GM21737 (cell line): Measurements from ENCODE around the gene TRIO.
"Not testable (repeated sequence)": the region's sequence is repeated elsewhere in the genome, so short reads cannot be mapped to it uniquely, and the experiment has no call there.

Experiments used
- ATAC-seq: cut with Tn5 transposase; IDR thresholded peaks from one replicate; pipeline ENCODE4 v1.9.1; 2021; ENCODE audit warnings: mild to moderate bottlenecking, moderate library complexity; ENCODE audit not compliant: unreplicated experiment

TRIO gene

DNA sequence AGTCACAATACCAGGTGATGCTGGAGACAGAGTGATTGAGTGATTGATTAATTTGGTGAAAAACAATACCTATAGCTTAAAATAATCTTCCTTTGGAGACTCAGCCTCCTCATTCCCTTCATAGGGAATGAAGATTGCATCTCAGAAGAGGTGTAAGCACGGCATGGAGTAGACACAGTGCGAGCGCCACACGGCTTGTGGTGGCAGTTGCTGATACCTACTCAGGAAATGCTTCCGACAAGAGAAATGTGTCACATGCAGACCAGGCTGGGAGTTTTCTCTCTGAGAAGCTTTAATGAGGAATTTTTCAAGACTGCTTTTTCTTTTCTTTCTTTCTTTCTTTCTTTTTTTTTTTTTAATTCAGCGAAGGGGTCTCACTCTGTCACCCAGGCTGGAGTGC is 226.6 kb downstream of the TRIO start:
- ATAC-seq, result no peak

DNA sequence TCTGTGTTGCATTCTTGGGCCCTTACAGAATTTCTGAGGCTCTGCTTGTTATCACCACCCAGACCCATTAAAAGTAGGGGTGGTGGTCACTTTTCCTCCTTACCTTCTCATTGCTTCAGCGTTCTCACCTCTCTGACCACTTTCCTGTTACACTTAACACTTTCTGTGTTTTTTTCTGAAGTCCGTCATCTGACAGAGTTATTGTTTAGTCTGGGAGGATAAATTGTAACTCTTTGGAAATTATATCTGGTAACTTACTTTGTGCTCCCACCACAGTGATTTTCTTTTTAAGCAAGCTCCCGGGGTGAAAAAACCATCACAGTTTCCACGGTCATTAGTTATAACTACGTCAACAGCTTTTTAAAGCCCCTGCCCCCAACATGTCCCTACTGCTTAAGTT is 227.2 kb downstream of the TRIO start:
- no peak for ATAC-seq

DNA sequence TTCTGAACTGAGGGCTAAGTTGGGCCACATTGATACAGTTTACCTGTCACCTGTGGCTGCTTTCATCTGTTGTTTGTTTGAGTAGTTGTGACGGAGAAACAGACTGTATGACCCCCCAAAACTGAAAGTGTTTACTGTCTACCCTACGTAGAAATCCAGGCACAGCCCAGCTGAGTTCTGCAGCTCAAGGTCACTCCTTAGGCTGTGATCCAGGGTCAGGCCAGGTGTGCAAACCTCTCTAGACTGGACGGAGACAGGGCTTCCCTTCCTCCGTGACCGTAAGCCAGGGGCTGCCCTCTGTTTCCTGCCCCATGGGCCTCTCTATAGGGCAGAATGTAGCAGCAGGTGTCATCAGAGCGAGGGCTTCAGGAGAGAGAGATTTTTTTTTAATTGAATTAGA is 230.5 kb downstream of the TRIO start:
- ATAC-seq, result no peak

GRCh38 chr5:14374100-14374499 is 231.0 kb downstream of the TRIO start:
- no peak for ATAC-seq

- no peak for ATAC-seq
These were observed 233.6 kb downstream of the TRIO start for GRCh38 chr5:14376789-14377188.

DNA sequence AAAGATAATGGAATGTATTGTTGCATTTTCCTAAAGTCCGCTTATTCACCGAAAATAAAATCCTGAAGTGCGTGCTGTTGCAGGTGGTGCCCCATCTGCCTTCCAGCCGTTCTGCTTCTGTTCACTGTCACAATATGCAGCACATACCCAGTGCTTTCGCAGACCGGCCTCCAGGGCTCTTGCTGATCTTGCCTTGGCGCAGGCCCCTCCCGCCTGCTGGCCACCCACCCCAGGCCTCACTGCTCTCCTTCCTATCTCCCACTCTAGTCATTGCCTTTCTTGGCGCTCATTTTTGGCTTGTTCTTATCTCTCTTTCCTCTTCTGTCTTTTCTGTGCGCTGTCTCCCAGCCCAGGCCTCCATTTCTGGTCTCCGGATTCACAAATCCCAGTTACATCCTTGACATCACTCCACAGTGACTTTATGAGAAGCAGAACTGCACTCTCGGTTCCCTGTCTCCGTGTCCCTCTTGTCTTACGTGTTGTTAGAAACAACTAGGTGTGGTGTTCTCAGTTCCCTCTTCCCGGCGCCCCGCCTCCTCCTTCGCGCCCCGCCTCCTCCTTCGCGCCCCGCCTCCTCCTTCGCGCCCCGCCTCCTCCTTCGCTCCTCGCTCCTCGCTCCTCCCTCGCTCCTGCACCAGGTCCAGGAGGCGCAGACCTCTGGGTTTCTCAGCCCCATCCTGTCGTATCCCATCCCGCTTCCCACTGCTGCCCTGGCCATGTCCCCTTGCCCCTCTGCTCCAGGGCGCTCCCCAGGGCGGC is 236.8 kb downstream of the TRIO start:
- ATAC-seq, result no peak

- ATAC-seq, result no peak
These were observed 237.6 kb downstream of the TRIO start for GRCh38 chr5:14380712-14381111.

- no peak for ATAC-seq
These were observed 239.5 kb downstream of the TRIO start for GRCh38 chr5:14382640-14383039.

DNA sequence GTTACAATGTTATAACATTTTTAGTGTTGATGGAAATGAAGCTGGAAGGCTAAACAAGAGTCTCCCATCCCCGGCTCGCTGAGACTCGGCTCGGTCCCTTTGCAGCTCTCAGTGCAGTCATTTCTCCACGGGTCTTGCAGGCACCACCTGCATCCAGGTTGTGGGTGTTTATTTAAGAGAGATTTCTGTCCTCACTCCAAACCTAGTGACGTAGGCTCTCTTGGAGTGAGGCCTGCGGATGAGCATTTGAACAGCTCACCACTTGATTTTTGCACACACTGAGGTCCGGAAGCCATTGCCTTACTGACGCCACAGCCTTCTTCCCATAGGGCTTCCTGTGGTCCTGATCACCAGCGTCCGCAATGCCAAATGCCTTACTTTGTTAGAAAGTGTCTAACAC is 240.8 kb downstream of the TRIO start:
- no peak for ATAC-seq

DNA sequence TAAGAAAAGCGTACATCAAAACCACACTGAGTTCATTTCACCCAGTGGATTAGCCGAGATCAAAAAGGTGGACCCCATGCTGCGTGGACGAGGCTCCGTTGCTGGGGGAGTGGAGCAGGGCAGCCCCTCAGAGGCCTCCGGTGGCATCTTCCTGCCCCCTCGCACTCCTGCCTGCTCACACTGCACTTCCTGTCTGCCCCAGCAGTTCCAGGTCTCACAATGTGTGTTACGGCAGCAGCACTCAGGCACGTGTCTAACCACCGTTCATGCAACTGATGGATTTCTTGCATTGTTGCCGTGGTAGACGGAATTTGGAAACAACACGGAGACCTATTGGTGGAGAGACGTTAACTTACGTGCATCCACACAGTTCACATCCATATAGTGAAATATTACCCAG is 241.9 kb downstream of the TRIO start:
- ATAC-seq, result no peak

GRCh38 chr5:14386884-14387624 is 243.9 kb downstream of the TRIO start:
- no peak for ATAC-seq

DNA sequence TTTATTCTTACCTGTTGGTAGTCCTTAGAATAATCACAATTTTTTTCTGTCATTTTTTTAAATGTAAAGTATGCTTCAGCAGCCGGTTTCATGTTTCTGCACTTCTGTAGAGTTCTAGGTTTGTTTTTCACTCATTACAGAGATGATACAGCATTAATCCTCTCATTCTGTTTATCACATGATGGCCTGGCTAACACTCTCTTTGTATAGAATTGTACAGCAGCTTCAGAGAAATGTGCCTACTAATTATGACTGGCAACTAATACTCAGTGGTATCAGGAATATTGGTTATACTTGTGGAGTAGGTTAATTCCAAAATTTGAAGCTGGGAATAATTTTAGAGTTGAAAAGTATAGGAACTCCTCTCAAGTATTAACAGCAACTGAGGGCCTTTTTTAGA is 245.6 kb downstream of the TRIO start:
- no peak for ATAC-seq

DNA sequence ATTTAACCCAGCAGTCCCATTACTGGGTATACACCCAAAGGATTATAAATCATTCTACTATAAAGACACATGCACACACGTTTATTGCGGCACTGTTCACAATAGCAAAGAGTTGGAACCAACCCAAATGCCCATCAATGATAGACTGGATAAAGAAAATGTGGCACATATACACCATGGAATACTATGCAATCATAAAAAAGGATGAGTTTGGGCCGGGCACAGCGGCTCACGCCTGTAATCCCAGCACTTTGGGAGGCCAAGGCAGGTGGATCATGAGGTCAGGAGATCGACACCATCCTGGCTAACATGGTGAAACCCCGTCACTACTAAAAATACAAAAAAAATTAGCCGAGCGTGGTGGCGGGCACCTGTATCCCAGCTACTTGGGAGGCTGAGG is 249.4 kb downstream of the TRIO start:
- ATAC-seq, result not testable (repeated sequence)

GRCh38 chr5:14394365-14394764 is 251.2 kb downstream of the TRIO start:
- no peak for ATAC-seq

DNA sequence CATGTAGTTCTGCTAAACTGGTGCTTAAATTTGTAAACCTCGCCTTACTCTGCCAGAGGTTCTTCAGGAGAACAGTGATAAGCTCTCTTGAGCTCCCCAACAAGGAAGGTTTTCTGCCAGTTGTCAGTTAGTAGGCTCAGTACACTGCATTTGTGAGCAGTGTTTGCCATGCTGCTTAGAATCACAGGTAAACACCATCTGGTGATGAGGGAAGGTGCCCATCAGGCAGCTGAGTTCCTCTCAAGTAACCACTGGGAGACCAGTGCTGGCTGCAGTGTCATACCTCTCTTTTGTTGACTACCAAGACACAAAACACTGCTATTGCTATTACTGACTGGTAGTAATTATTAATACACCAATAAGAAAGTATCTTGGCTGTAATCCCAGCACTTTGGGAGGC is 252.3 kb downstream of the TRIO start:
- ATAC-seq, result no peak

DNA sequence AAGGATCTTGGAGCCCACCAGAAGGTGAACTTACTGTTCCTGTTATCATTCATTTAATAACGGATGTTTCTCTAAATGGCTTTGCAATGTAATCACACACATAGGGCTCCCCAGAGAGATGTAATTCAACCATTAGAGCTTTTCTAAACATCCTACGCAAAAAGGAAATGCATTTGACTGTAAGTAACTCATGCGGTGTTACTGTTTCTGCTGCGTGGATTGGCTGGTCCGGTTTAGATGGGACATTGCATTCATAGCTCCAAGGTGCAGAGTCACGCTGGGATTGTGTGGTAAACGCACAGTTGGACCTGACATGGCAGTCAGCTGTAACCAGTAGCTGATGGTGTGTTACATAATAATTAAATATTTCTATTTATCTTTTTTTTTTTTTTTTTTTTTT is 252.9 kb downstream of the TRIO start:
- ATAC-seq, result no peak

GRCh38 chr5:14396737-14397136 is 253.6 kb downstream of the TRIO start:
- no peak for ATAC-seq

- ATAC-seq, result no peak
These were observed 254.6 kb downstream of the TRIO start for GRCh38 chr5:14397717-14398116.

- no peak for ATAC-seq
These were observed 256.0 kb downstream of the TRIO start for GRCh38 chr5:14399054-14399692.

GRCh38 chr5:14400085-14400484 is 256.9 kb downstream of the TRIO start:
- no peak for ATAC-seq

- ATAC-seq, result no peak
These were observed 257.5 kb downstream of the TRIO start for GRCh38 chr5:14400611-14401010.

DNA sequence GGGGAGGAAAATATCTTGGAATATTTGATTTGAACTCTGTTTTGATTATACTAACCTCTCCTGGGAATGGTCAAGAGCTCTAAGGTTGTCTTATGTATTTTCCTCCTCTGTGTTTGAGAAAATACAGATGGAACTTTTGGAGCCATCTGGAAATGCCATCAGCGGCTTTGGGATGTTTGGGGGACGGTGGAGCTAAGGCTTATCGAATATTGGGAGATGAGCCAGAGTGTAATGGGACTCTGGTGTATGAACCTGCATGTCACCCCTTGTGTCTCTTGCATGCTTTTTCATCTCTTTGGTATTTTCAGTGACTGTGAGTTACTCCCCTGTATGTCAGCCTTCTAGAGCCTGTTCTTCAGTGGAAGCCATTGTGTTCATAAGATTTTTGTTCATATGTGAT is 258.5 kb downstream of the TRIO start:
- ATAC-seq, result no peak
